Neural cell (in vitro differentiated cells): Measurements from ENCODE around the gene NEDD4L. TPM values are rescaled to one million over a fixed set of nuclear protein-coding genes. Genes with fewer than 3 reads are reported as not detected.

Source experiments
- H2AFZ ChIP-seq: fragments of 200-600, 300-800 bp; sonication (generic), shearing (Covaris generic); 2 replicates; pipeline ENCODE4 v1.6.0; 2014; ENCODE audit warnings: low read depth, mild to moderate bottlenecking, antibody characterized with exemption, low read length, moderate library complexity
- H3F3A ChIP-seq: fragments of 200-600 bp; shearing (Covaris generic); 2 replicates; pipeline ENCODE4 v1.6.1; 2016; ENCODE audit warnings: mild to moderate bottlenecking, moderate library complexity, mixed read lengths, antibody characterized with exemption, low read length; ENCODE audit not compliant: insufficient read depth, poor library complexity, severe bottlenecking
- H3K27ac ChIP-seq: fragments of 200-600, 300-800 bp; sonication (generic), shearing (Covaris generic); 2 replicates; pipeline ENCODE4 v1.5.1; 2014; ENCODE audit warnings: mild to moderate bottlenecking, low read length, moderate library complexity
- H3K27me3 ChIP-seq: fragments of 300-800, 200-600 bp; sonication (generic), shearing (Covaris generic); 2 replicates; pipeline ENCODE4 v1.6.0; 2014; ENCODE audit warnings: mild to moderate bottlenecking, low read depth, low read length, moderate library complexity; ENCODE audit not compliant: insufficient read depth
- H3K36me3 ChIP-seq: fragments of 300-800, 200-600 bp; sonication (generic), shearing (Covaris generic); 2 replicates; pipeline ENCODE4 v1.5.1; 2014; ENCODE audit warnings: mild to moderate bottlenecking, antibody characterized with exemption, low read length, moderate library complexity; ENCODE audit not compliant: insufficient read depth
- H3K4me2 ChIP-seq: fragments of 300-800, 200-600 bp; sonication (generic), shearing (Covaris generic); 2 replicates; pipeline ENCODE4 v1.6.0; 2014; ENCODE audit warnings: mild to moderate bottlenecking, low read length
- H3K4me3 ChIP-seq: fragments of 300-800, 200-600 bp; sonication (generic), shearing (Covaris generic); 2 replicates; pipeline ENCODE4 v1.5.1; 2014; ENCODE audit warnings: mild to moderate bottlenecking, low read length, moderate library complexity
- H3K79me2 ChIP-seq: fragments of 200-600 bp; shearing (Covaris generic); replicated peaks from 2 replicates; pipeline ENCODE4 v1.6.0; 2014; ENCODE audit warnings: mild to moderate bottlenecking, low read length, moderate library complexity; ENCODE audit not compliant: insufficient read depth
- H3K9ac ChIP-seq: fragments of 300-800, 200-600 bp; sonication (generic), shearing (Covaris generic); 2 replicates; pipeline ENCODE4 v1.6.1; 2016; ENCODE audit warnings: mild to moderate bottlenecking, low read length, mixed read lengths
- H3K9me2 ChIP-seq: fragments of 200-600 bp; shearing (Covaris generic); 2 replicates; pipeline ENCODE4 v1.6.1; 2016; ENCODE audit warnings: mild to moderate bottlenecking, low read length, mixed read lengths; ENCODE audit not compliant: insufficient read depth
- H3K9me3 ChIP-seq: fragments of 200-600, 300-800 bp; sonication (generic), shearing (Covaris generic); 2 replicates; pipeline ENCODE4 v1.6.1; 2016; ENCODE audit warnings: mild to moderate bottlenecking, mixed run types, low read length, moderate library complexity, mixed read lengths
- H4K20me1 ChIP-seq: fragments of 200-600 bp; shearing (Covaris generic); 2 replicates; pipeline ENCODE4 v1.6.1; 2016; ENCODE audit warnings: mild to moderate bottlenecking, mixed run types; ENCODE audit not compliant: insufficient read depth
- CTCF ChIP-seq: fragments of 450-650 bp; IDR thresholded peaks from 2 replicates; pipeline ENCODE4 v1.5.1; 2014; ENCODE audit warnings: antibody characterized with exemption, mild to moderate bottlenecking, moderate library complexity; ENCODE audit not compliant: poor library complexity, severe bottlenecking
- EP300 ChIP-seq: fragments of 450-650 bp; conservative IDR thresholded peaks from 2 replicates; pipeline ENCODE4 v1.6.1; 2014; ENCODE audit warnings: antibody characterized with exemption, mild to moderate bottlenecking, moderate library complexity; ENCODE audit not compliant: poor library complexity, severe bottlenecking
- EZH2 ChIP-seq: fragments of 200-600, 300-800 bp; shearing (Covaris generic), sonication (generic); IDR thresholded peaks from 2 replicates; pipeline ENCODE4 v1.6.1; 2014; ENCODE audit warnings: antibody characterized with exemption, low read length, borderline replicate concordance, mild to moderate bottlenecking; ENCODE audit not compliant: insufficient read depth, poor library complexity, severe bottlenecking
- MXI1 ChIP-seq: fragments of 450-650 bp; conservative IDR thresholded peaks from 2 replicates; pipeline ENCODE4 v1.6.1; 2014; ENCODE audit warnings: antibody characterized with exemption, mild to moderate bottlenecking; ENCODE audit not compliant: poor library complexity, severe bottlenecking
- POLR2AphosphoS5 ChIP-seq: IDR thresholded peaks from 2 replicates; pipeline ENCODE4 v1.6.1; 2012
- RAD21 ChIP-seq: fragments of 450-650 bp; conservative IDR thresholded peaks from 2 replicates; pipeline ENCODE4 v1.6.1; 2014; ENCODE audit warnings: antibody characterized with exemption, mild to moderate bottlenecking, moderate library complexity
- REST ChIP-seq: IDR thresholded peaks from 2 replicates; pipeline ENCODE4 v1.6.1; 2012; ENCODE audit warnings: borderline replicate concordance
- SMC3 ChIP-seq: fragments of 450-650 bp; conservative IDR thresholded peaks from 2 replicates; pipeline ENCODE4 v1.6.1; 2014; ENCODE audit warnings: antibody characterized with exemption, mild to moderate bottlenecking, moderate library complexity; ENCODE audit not compliant: poor library complexity
- TAF1 ChIP-seq: IDR thresholded peaks from 2 replicates; pipeline ENCODE4 v1.6.1; 2012; ENCODE audit warnings: low read depth
- polyA plus RNA-seq: library from polyadenylated mRNA; depleted of rRNA; stranded (reverse); fragments of >200 nt; gene quantifications from 2 replicates; pipeline ENCODE4 v1.2.3, GENCODE V29; 2014

The NEDD4L gene
- polyA plus RNA-seq, 1 donor from 2014 or later, result 97.9 TPM

GRCh38 chr18:58381676-58382411 is 337.8 kb downstream of the NEDD4L start:
- H2AFZ ChIP-seq, result no peak overlapping the region
- no peak overlapping the region for H3K4me2 ChIP-seq
- H3K9me2 ChIP-seq, result no peaks in the 10 kb centered on the region
- H3K9me3 ChIP-seq, result no peaks in the 10 kb centered on the region
- H3F3A ChIP-seq, result no peaks in the 10 kb centered on the region
- peaks cover 16% of the 10 kb centered on the region for H3K36me3 ChIP-seq
- no peak overlapping the region for H3K4me3 ChIP-seq
- H3K79me2 ChIP-seq, result no peaks in the 10 kb centered on the region
- no peak overlapping the region for H3K9ac ChIP-seq
- no peak for TF ChIP-seq REST
- TF ChIP-seq SMC3, result no peak
- TF ChIP-seq EP300, result no peak
- no peak for TF ChIP-seq POLR2AphosphoS5
- no peak for TF ChIP-seq RAD21
- TF ChIP-seq MXI1, result no peak
- TF ChIP-seq EZH2, result no peak
- TF ChIP-seq TAF1, result no peak
- no peak for TF ChIP-seq CTCF
- H4K20me1 ChIP-seq, result no peaks in the 10 kb centered on the region
- no peak overlapping the region for H3K27ac ChIP-seq
- no peaks in the 10 kb centered on the region for H3K27me3 ChIP-seq

- no peak overlapping the region for H3K27ac ChIP-seq
- H3K9me2 ChIP-seq, result no peaks in the 10 kb centered on the region
- H3F3A ChIP-seq, result no peaks in the 10 kb centered on the region
- H3K27me3 ChIP-seq, result no peaks in the 10 kb centered on the region
- H3K36me3 ChIP-seq, result peaks cover 17% of the 10 kb centered on the region
- TF ChIP-seq CTCF (no peak), EZH2 (no peak), MXI1 (no peak), TAF1 (no peak)
- H2AFZ ChIP-seq, result no peak overlapping the region
- H4K20me1 ChIP-seq, result no peaks in the 10 kb centered on the region
- H3K79me2 ChIP-seq, result no peaks in the 10 kb centered on the region
- H3K4me2 ChIP-seq, result no peak overlapping the region
- H3K9me3 ChIP-seq, result no peaks in the 10 kb centered on the region
- H3K9ac ChIP-seq, result no peak overlapping the region
- H3K4me3 ChIP-seq, result no peak overlapping the region
These were observed 338.4 kb downstream of the NEDD4L start for GRCh38 chr18:58382446-58382845.
